A549 (cell line): ENCODE data around the gene IFTAP. TPM values are rescaled to one million over a fixed set of nuclear protein-coding genes. Genes with fewer than 3 reads are reported as not detected.

Experiments used
- ATAC-seq, 2 experiments: fragments of 200-7000 bp in 1 of 2; fragments of >200 bp in 1 of 2; cut with Nextera tagmentation in 1 of 2; cut with Tn5 transposase in 1 of 2; 3 replicates each; pipeline versions ENCODE4 v1.8.0 to v1.9.1; 2018 to 2020; ENCODE audit warnings: mild to moderate bottlenecking in 1 of 2, moderate library complexity in 1 of 2
- CTCF ChIA-PET: fragments of 300-600 bp; sonication (Branson Sonifier 250); formaldehyde crosslinking; extraction: SDS; loops from one replicate; lab custom pipeline; 2021; ENCODE audit warnings: antibody characterized with exemption, inconsistent platforms; lab: Yijun Ruan, JAX
- POLR2A ChIA-PET: fragments of 350-600 bp; formaldehyde crosslinking; extraction: SDS; loops from one replicate; lab custom pipeline; 2021; ENCODE audit warnings: antibody characterized with exemption, inconsistent platforms; lab: Yijun Ruan, JAX
- DNase-seq, 2 experiments: peaks; one replicate each; pipeline versions ENCODE4 v3.0.0 to v3.0.0-alpha.2; 2011 to 2016; ENCODE audit warnings: low read depth in 1 of 2, low spot score in 1 of 2
- FAIRE-seq: peaks from 2 replicates; lab custom pipeline; 2011; peaks lifted over from hg19 to GRCh38; lab: Jason Lieb, UNC
- H3K27ac ChIP-seq, 2 experiments: fragments of >200 bp; sonication (Bioruptor Twin); formaldehyde crosslinking; 3 replicates each; pipeline ENCODE4 v1.5.1; 2016 to 2017
- H3K4me1 ChIP-seq: fragments of >200 bp; sonication (Bioruptor Twin); formaldehyde crosslinking; 3 replicates; pipeline ENCODE4 v1.6.1; 2016
- H3K4me2 ChIP-seq: fragments of >200 bp; sonication (Bioruptor Twin); formaldehyde crosslinking; 3 replicates; pipeline ENCODE4 v1.6.1; 2016
- H3K4me3 ChIP-seq: fragments of >200 bp; sonication (Bioruptor Twin); formaldehyde crosslinking; 3 replicates; pipeline ENCODE4 v1.5.1; 2016
- H3K9me3 ChIP-seq: fragments of >200 bp; sonication (Bioruptor Twin); formaldehyde crosslinking; 3 replicates; pipeline ENCODE4 v1.6.1; 2016
- CBX8 ChIP-seq: fragments of 200-600 bp; sonication (generic); IDR thresholded peaks from 2 replicates; pipeline ENCODE4 v1.6.1; 2016
- CHD2 ChIP-seq: fragments of 150-350 bp; IDR thresholded peaks from 2 replicates; pipeline ENCODE4 v1.6.1; 2014; ENCODE audit warnings: low read length; ENCODE audit not compliant: partially characterized antibody
- CTCF ChIP-seq: fragments of >200 bp; sonication (Bioruptor Twin); formaldehyde crosslinking; IDR thresholded peaks from 3 replicates; pipeline ENCODE4 v1.5.1; 2016
- EP300 ChIP-seq, 2 experiments: fragments of >200 bp; sonication (Bioruptor Twin); formaldehyde crosslinking; IDR thresholded peaks; 2 replicates in 1 of 2; 3 replicates in 1 of 2; pipeline ENCODE4 v1.6.1; 2016 to 2017
- FOSB ChIP-seq: fragments of 250-450 bp; sonication (Bioruptor Pico); IDR thresholded peaks from 2 replicates; pipeline ENCODE4 v1.5.0; 2020; ENCODE audit warnings: mild to moderate bottlenecking, moderate library complexity
- FOXS1 ChIP-seq: fragments of 250-450 bp; sonication (Bioruptor Pico); IDR thresholded peaks from 2 replicates; pipeline ENCODE4 v1.5.0; 2020; ENCODE audit warnings: mild to moderate bottlenecking, moderate library complexity
- GATA3 ChIP-seq: IDR thresholded peaks from 2 replicates; pipeline ENCODE4 v1.6.1; 2012; ENCODE audit warnings: borderline replicate concordance
- HDAC2 ChIP-seq: fragments of 200-600 bp; sonication (generic); IDR thresholded peaks from 2 replicates; pipeline ENCODE4 v1.6.1; 2016
- HEYL ChIP-seq: fragments of 250-450 bp; sonication (Bioruptor Pico); IDR thresholded peaks from 2 replicates; pipeline ENCODE4 v1.8.0; 2021; ENCODE audit warnings: mild to moderate bottlenecking, moderate library complexity
- HOXA7 ChIP-seq: fragments of 250-450 bp; sonication (Bioruptor Pico); IDR thresholded peaks from 2 replicates; pipeline ENCODE4 v1.5.0; 2020; ENCODE audit warnings: mild to moderate bottlenecking, moderate library complexity
- HOXB13 ChIP-seq: fragments of 250-450 bp; sonication (Bioruptor Pico); IDR thresholded peaks from 2 replicates; pipeline ENCODE4 v1.5.0; 2020; ENCODE audit warnings: low read depth, mild to moderate bottlenecking, moderate library complexity
- JUNB ChIP-seq: fragments of >200 bp; sonication (Bioruptor Twin); formaldehyde crosslinking; IDR thresholded peaks from 2 replicates; pipeline ENCODE4 v1.6.1; 2016
- KDM1A ChIP-seq: fragments of 200-600 bp; sonication (generic); IDR thresholded peaks from 2 replicates; pipeline ENCODE4 v1.6.1; 2016; ENCODE audit warnings: low read depth, mild to moderate bottlenecking
- KDM5A ChIP-seq: fragments of 200-600 bp; sonication (generic); IDR thresholded peaks from 2 replicates; pipeline ENCODE4 v1.6.1; 2016; ENCODE audit warnings: antibody characterized with exemption, mild to moderate bottlenecking
- MAFK ChIP-seq: fragments of 450-650 bp; IDR thresholded peaks from 2 replicates; pipeline ENCODE4 v1.6.1; 2014; ENCODE audit not compliant: partially characterized antibody
- MAZ ChIP-seq: fragments of 150-350 bp; IDR thresholded peaks from 2 replicates; pipeline ENCODE4 v1.6.1; 2014; ENCODE audit warnings: antibody characterized with exemption, low read depth, low read length, borderline replicate concordance
- MYC ChIP-seq: IDR thresholded peaks from 2 replicates; pipeline ENCODE4 v1.6.1; 2012; ENCODE audit warnings: mild to moderate bottlenecking, inconsistent platforms, low read length, improper control_type of control experiment, borderline replicate concordance
- NFE2L2 ChIP-seq: fragments of 150-350 bp; conservative IDR thresholded peaks from 2 replicates; pipeline ENCODE4 v1.6.1; 2014; ENCODE audit warnings: low read length
- NPAS2 ChIP-seq: fragments of 250-450 bp; sonication (Bioruptor Pico); IDR thresholded peaks from 2 replicates; pipeline ENCODE4 v1.8.0; 2022; ENCODE audit warnings: mild to moderate bottlenecking, moderate library complexity, borderline replicate concordance
- PBX3 ChIP-seq: IDR thresholded peaks from 2 replicates; pipeline ENCODE4 v1.6.1; 2012
- PHF8 ChIP-seq: fragments of 200-600 bp; sonication (generic); IDR thresholded peaks from 2 replicates; pipeline ENCODE4 v1.6.1; 2016; ENCODE audit warnings: low read depth, mild to moderate bottlenecking, antibody characterized with exemption, moderate library complexity, borderline replicate concordance
- RNF2 ChIP-seq: fragments of 200-600 bp; sonication (generic); IDR thresholded peaks from 2 replicates; pipeline ENCODE4 v1.6.1; 2016; ENCODE audit warnings: low read depth, mild to moderate bottlenecking, antibody characterized with exemption, moderate library complexity, borderline replicate concordance
- SMC3 ChIP-seq: fragments of >200 bp; sonication (Bioruptor Twin); formaldehyde crosslinking; IDR thresholded peaks from 3 replicates; pipeline ENCODE4 v1.6.1; 2018; ENCODE audit warnings: inconsistent platforms
- SREBF2 ChIP-seq: fragments of 450-650 bp; IDR thresholded peaks from 2 replicates; pipeline ENCODE4 v1.6.1; 2014; ENCODE audit warnings: mild to moderate bottlenecking, moderate library complexity
- TP53 ChIP-seq: fragments of 250-450 bp; sonication (Bioruptor Pico); IDR thresholded peaks from 2 replicates; pipeline ENCODE4 v1.5.0; 2021; ENCODE audit warnings: mild to moderate bottlenecking, moderate library complexity
- ZC3H11A ChIP-seq: fragments of 450-650 bp; IDR thresholded peaks from 2 replicates; pipeline ENCODE4 v1.6.1; 2014; ENCODE audit warnings: antibody characterized with exemption, mild to moderate bottlenecking
- ZFP36 ChIP-seq: fragments of 450-650 bp; IDR thresholded peaks from 2 replicates; pipeline ENCODE4 v1.6.1; 2014; ENCODE audit warnings: borderline replicate concordance; ENCODE audit not compliant: partially characterized antibody
- ZSCAN20 ChIP-seq: fragments of 250-450 bp; sonication (Bioruptor Pico); IDR thresholded peaks from 2 replicates; pipeline ENCODE4 v1.8.0; 2022; ENCODE audit warnings: mild to moderate bottlenecking, moderate library complexity
- WGBS: methylation state at CpG from one replicate; pipeline ENCODE4 v1.1.6; 2017; ENCODE audit errors: missing lambda C conversion rate; 5-methylcytosine and 5-hydroxymethylcytosine counted together
- polyA plus RNA-seq, 4 experiments: library from polyadenylated mRNA; depleted of rRNA in 3 of 4; stranded (reverse); fragments of >200 nt; fragmentation: RNase III in 1 of 4; extraction: RNeasy Plus Mini Kit Qiagen cat#74134 plus additional on column Dnase treatment in 1 of 4; gene quantifications; 2 replicates in 3 of 4; 3 replicates in 1 of 4; pipeline ENCODE4 v1.2.3, GENCODE V29; 2011 to 2017
- TF ChIP-seq, protein P1 (sequence below): fragments of >200 bp; sonication (Bioruptor Twin); formaldehyde crosslinking; IDR thresholded peaks from 3 replicates; pipeline ENCODE4 v1.6.1; 2016
- TF ChIP-seq, protein P2 (sequence below): IDR thresholded peaks from 2 replicates; pipeline ENCODE4 v1.6.1; 2012
- TF ChIP-seq, protein P3 (sequence below): fragments of 150-350 bp; IDR thresholded peaks from 2 replicates; pipeline ENCODE4 v1.6.1; 2014; ENCODE audit warnings: low read depth, mild to moderate bottlenecking, low read length

The IFTAP gene
- polyA plus RNA-seq, 2 of the 4 experiments (the other 2 are of a cell fraction) = 34.7 to 52.4 TPM

DNA sequence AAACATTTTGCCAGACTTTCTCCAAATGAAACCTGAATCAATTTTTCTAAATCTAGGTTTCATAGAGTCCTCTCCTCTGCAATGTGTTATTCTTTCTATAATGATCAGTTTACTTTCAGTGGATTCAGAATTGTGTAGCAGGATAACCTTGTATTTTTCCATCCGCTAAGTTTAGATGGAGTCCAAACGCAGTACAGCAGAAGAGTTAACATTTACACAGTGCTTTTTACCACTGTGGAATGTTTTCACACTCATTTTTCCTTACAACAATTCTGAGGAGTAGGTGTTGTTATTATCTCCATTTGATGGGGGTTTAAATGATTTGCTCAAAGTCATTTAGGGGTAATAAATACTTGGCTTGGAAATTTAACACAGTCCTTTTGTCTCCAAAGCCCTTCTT lies 16.9 kb upstream of the IFTAP start:
- ChIA-PET POLR2A (no interaction called here), CTCF (interaction anchor here (1.3 to 6.2 kb wide), 2 partner anchors 13 to 125 kb away, joined by 4 to 55 read pairs; no protein-coding TSS in a partner anchor)
- ATAC-seq = no peak
- H3K4me3 ChIP-seq = no peak overlapping the region
- H3K9me3 ChIP-seq = 0 out of 3 replicates have a peak, but pooled peaks cover 3% of the 10 kb centered on the region
- 58% methylated on average over 2 of the region's 2 CpGs for WGBS
- DNase-seq = no peak
- TF ChIP-seq CHD2 (no peak), HEYL (CRISPR knock-in tag) (no peak), KDM1A (no peak), SREBF2 (no peak), TP53 (CRISPR knock-in tag) (no peak), FOXS1 (CRISPR knock-in tag) (no peak), MAZ (no peak), ZFP36 (no peak), HDAC2 (no peak), HOXB13 (CRISPR knock-in tag) (no peak), PHF8 (no peak), RNF2 (no peak), SMC3 (no peak), ZSCAN20 (CRISPR knock-in tag) (no peak)
- TF ChIP-seq, protein P1, sequence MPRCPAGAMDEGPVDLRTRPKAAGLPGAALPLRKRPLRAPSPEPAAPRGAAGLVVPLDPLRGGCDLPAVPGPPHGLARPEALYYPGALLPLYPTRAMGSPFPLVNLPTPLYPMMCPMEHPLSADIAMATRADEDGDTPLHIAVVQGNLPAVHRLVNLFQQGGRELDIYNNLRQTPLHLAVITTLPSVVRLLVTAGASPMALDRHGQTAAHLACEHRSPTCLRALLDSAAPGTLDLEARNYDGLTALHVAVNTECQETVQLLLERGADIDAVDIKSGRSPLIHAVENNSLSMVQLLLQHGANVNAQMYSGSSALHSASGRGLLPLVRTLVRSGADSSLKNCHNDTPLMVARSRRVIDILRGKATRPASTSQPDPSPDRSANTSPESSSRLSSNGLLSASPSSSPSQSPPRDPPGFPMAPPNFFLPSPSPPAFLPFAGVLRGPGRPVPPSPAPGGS = no peak
- TF ChIP-seq, protein P2, sequence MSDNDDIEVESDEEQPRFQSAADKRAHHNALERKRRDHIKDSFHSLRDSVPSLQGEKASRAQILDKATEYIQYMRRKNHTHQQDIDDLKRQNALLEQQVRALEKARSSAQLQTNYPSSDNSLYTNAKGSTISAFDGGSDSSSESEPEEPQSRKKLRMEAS = no peak
- H3K4me1 ChIP-seq = no peaks in the 10 kb centered on the region
- no peak overlapping the region for H3K4me2 ChIP-seq
- H3K27ac ChIP-seq = no peak overlapping the region
- FAIRE-seq = no peak

DNA sequence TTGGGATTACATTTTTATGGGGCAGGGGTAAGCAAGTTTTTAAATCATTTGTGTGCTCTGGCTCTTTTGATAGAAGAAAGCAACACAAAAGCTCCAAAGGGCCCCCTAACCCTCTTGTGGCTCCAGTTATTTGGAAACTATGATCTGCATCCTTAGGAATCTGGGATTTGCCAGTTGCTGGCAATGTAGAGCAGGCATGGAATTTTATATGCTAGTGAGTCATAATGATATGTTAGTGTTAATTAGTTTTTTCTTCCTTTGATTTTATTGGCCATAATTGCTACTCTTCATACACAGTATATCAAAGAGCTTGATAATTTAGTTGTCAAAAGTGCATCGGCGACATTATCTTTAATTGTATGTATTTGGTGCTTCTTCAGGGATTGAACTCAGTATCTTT lies 16.4 kb upstream of the IFTAP start:
- no peak overlapping the region for H3K4me3 ChIP-seq
- CTCF ChIA-PET = interaction anchor here (1.3 to 6.2 kb wide), 2 partner anchors 13 to 125 kb away, joined by 4 to 55 read pairs; no protein-coding TSS in a partner anchor
- DNase-seq = no peak
- POLR2A ChIA-PET = no interaction called here
- whole genome bisulfite sequencing = 73% methylated on average over 2 of the region's 2 CpGs
- no peak for ATAC-seq
- no peak for FAIRE-seq
- TF ChIP-seq, protein P3, sequence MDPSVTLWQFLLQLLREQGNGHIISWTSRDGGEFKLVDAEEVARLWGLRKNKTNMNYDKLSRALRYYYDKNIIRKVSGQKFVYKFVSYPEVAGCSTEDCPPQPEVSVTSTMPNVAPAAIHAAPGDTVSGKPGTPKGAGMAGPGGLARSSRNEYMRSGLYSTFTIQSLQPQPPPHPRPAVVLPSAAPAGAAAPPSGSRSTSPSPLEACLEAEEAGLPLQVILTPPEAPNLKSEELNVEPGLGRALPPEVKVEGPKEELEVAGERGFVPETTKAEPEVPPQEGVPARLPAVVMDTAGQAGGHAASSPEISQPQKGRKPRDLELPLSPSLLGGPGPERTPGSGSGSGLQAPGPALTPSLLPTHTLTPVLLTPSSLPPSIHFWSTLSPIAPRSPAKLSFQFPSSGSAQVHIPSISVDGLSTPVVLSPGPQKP = no peak
- TF ChIP-seq CBX8 (no peak), RNF2 (no peak), FOXS1 (CRISPR knock-in tag) (no peak), MYC (no peak), NFE2L2 (no peak), CTCF (no peak), HEYL (CRISPR knock-in tag) (no peak), EP300 (IDR thresholded peaks at IDR 0.05) (no peak), KDM5A (no peak), PBX3 (no peak), MAFK (no peak), CHD2 (no peak), ZC3H11A (no peak), NPAS2 (CRISPR knock-in tag) (no peak), ZSCAN20 (CRISPR knock-in tag) (no peak), HOXA7 (no peak), GATA3 (no peak), JUNB (no peak), FOSB (CRISPR knock-in tag) (no peak)
- TF ChIP-seq, all 56 proteins: peak for 0
- H3K4me1 ChIP-seq = no peaks in the 10 kb centered on the region
- H3K27ac ChIP-seq = no peak overlapping the region
- H3K9me3 ChIP-seq = 0 out of 3 replicates have a peak, but pooled peaks cover 3% of the 10 kb centered on the region
- no peak overlapping the region for H3K4me2 ChIP-seq
